AG04450 (cell line): ENCODE results near the gene OLFML2B. TPM values are rescaled to one million over a fixed set of nuclear protein-coding genes. Genes with fewer than 3 reads are reported as not detected.

Experiments
- CTCF ChIA-PET: fragments of 300-600, 350-600 bp; formaldehyde crosslinking; extraction: SDS; loops from one replicate; lab custom pipeline; 2022; ENCODE audit warnings: antibody characterized with exemption, inconsistent platforms; lab: Charles Lee
- POLR2A ChIA-PET: fragments of 350-600 bp; formaldehyde crosslinking; extraction: SDS; loops from one replicate; lab custom pipeline; 2021; ENCODE audit warnings: antibody characterized with exemption, inconsistent platforms; lab: Yijun Ruan, JAX
- DNase-seq: peaks from one replicate; pipeline ENCODE4 v3.0.0-alpha.2; 2011; ENCODE audit warnings: low read depth, low spot score
- H3K27ac ChIP-seq: one replicate; pipeline ENCODE4 v1.5.1; 2012; ENCODE audit warnings: low read depth, low read length, control low read depth
- H3K27me3 ChIP-seq: one replicate; pipeline ENCODE4 v1.6.0; 2012; ENCODE audit warnings: low read length; ENCODE audit not compliant: control insufficient read depth, insufficient read depth
- H3K4me3 ChIP-seq: 2 replicates; pipeline ENCODE4 v1.5.1; 2011; ENCODE audit warnings: mild to moderate bottlenecking, low read depth, low read length, control low read depth
- H3K9me3 ChIP-seq: 2 replicates; pipeline ENCODE4 v1.5.1; 2012; ENCODE audit warnings: low read length; ENCODE audit not compliant: control insufficient read depth, insufficient read depth
- polyA plus RNA-seq: library from polyadenylated mRNA; depleted of rRNA; stranded (reverse); fragments of >200 nt; gene quantifications from 2 replicates; pipeline ENCODE4 v1.2.3, GENCODE V29; 2011
- TF ChIP-seq, protein P1 (sequence below): IDR thresholded peaks from 2 replicates; pipeline ENCODE4 v1.5.1; 2011; ENCODE audit warnings: low read depth, low read length, control low read depth, inconsistent platforms

Gene OLFML2B
- polyA plus RNA-seq, 1 experiment, result 0.68 TPM

DNA sequence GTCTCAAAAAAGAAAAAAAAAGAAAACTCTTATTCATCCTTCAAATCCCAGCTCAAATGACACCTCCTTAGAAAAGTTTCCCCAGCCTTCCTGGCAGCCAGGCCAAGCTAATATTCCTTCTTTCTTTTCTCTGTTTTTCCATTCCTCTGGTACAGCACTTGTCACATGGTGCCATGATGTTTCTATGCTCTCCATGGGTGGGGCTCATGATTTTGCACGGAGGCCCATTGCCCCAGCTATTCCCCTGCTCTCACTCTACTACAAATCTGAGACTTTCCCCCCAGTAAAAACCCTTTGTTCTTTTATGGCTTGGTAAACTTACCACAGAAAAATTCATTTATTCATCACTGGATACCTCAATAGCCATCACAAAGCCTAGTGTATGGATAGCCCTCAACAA is 26.5 kb downstream of the OLFML2B start:
- no peak for DNase-seq
- Histone ChIP-seq H3K9me3 (no peaks in the 10 kb centered on the region; the same call in 1 of the 2 replicates), H3K27me3 (peaks cover 5% of the 10 kb centered on the region), H3K27ac (no peak overlapping the region), H3K4me3 (no peak overlapping the region)
- ChIA-PET POLR2A (interaction anchor here (0.6 kb wide), 1 partner anchor 115 kb away, joined by 3 read pairs; no protein-coding TSS in a partner anchor), CTCF (no interaction called here)
- TF ChIP-seq, protein P1, sequence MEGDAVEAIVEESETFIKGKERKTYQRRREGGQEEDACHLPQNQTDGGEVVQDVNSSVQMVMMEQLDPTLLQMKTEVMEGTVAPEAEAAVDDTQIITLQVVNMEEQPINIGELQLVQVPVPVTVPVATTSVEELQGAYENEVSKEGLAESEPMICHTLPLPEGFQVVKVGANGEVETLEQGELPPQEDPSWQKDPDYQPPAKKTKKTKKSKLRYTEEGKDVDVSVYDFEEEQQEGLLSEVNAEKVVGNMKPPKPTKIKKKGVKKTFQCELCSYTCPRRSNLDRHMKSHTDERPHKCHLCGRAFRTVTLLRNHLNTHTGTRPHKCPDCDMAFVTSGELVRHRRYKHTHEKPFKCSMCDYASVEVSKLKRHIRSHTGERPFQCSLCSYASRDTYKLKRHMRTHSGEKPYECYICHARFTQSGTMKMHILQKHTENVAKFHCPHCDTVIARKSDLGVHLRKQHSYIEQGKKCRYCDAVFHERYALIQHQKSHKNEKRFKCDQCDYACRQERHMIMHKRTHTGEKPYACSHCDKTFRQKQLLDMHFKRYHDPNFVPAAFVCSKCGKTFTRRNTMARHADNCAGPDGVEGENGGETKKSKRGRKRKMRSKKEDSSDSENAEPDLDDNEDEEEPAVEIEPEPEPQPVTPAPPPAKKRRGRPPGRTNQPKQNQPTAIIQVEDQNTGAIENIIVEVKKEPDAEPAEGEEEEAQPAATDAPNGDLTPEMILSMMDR, result no peak

DNA sequence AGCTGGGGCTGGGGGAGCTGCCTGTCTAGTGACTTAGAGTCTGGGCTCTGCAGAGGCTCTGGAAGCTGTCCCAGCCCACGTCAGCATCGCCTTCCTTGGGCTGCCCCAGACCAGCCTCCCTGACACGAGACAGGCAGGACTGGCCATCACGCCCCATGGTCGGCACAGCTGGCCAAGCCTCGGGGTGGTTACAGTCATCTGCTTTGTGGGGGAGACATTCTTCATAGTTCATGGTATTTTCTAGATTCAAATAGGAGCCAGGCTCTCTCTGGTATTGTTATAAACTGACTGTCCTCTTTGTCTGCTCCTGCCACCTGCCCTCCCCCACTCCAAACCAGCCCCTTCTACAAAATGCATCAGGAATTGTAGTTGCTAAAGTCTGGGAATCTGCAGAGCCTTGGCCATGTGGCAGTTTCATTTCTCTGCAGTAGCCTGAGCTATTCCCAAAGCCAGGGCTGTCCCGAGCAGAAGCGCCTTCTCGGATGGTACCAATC is 29.4 kb downstream of the OLFML2B start:
- H3K4me3 ChIP-seq, result no peak overlapping the region
- POLR2A ChIA-PET, result no interaction called here
- CTCF ChIA-PET, result interaction anchor here (0.9 to 1.5 kb wide), 2 partner anchors 43 to 201 kb away, joined by 3 to 5 read pairs; no protein-coding TSS in a partner anchor
- no peaks in the 10 kb centered on the region; the same call in 1 of the 2 replicates for H3K9me3 ChIP-seq
- TF ChIP-seq, protein P1, result no peak
- H3K27ac ChIP-seq, result no peak overlapping the region
- no peak for DNase-seq
- peaks cover 5% of the 10 kb centered on the region for H3K27me3 ChIP-seq

DNA sequence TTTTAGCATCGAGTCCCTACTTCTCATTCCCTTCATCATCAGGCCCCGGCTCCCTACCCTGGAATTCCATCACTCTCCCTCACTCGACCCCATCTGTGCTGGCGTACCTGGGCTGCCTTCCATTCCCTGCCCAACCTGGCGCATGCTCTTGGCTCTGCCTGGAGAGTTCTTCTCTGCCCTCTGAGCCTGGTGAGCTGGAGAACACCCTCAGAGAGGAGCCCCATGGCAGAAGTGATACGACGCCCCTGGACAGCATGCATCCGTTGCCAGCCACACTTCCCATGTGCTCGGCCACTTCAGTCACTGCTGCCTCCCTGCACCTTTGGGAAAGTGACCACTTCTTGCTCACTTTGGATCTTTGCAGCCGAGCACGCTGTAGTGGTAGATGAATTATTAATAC is 30.1 kb downstream of the OLFML2B start:
- Histone ChIP-seq H3K4me3 (no peak overlapping the region), H3K27ac (no peak overlapping the region), H3K27me3 (peaks cover 5% of the 10 kb centered on the region), H3K9me3 (no peaks in the 10 kb centered on the region)
- no peak for DNase-seq
- CTCF ChIA-PET, result interaction anchor here (1.5 kb wide), 1 partner anchor 201 kb away, joined by 5 read pairs; no protein-coding TSS in a partner anchor
- TF ChIP-seq, protein P1, result no peak
- POLR2A ChIA-PET, result no interaction called here

DNA sequence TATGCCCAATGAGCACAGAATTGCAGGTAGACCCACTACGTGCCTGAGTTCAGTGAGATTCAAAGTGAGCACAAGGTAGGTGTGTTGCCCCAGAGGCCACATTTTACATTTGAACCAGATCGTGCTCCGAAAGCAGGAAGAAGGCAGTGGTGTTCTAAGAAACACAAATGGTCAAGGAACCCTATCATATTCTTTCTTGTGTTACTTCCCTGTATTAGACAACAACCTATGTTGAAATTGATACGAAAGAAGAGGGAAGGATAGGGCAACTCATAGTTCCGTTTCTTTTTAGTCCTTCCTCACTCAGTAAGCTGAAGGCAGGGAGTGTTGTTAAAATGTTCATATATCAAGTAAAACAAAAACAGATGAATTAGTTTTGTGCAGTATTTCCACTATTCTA is 33.9 kb downstream of the OLFML2B start:
- H3K27ac ChIP-seq, result no peak overlapping the region
- ChIA-PET POLR2A (no interaction called here), CTCF (no interaction called here)
- DNase-seq, result no peak
- TF ChIP-seq, protein P1, result no peak
- peaks cover 16% of the 10 kb centered on the region for H3K9me3 ChIP-seq
- no peaks in the 10 kb centered on the region for H3K27me3 ChIP-seq
- H3K4me3 ChIP-seq, result no peak overlapping the region

DNA sequence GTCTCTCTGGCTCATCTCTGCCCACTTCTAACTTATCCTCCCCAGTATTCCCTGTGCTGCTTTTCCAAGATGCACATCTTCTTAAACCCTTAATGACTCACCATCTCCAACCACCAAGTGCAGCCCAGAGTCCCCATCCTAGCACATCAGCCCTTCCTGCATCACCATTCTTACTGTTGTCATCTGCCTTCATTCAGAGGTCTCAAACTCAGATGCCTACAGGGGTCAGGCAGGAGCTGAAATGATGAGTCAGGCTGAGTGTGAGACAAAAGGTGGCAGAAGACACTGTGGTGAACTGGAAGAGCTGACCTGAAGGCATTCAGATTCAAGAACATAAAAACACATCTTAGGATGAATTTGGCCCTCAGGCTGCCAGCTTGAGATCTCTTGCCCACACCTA is 34.6 kb downstream of the OLFML2B start:
- H3K4me3 ChIP-seq, result no peak overlapping the region
- H3K27me3 ChIP-seq, result peaks cover 1% of the 10 kb centered on the region
- H3K27ac ChIP-seq, result no peak overlapping the region
- TF ChIP-seq, protein P1, result no peak
- no peak for DNase-seq
- H3K9me3 ChIP-seq, result peaks cover 16% of the 10 kb centered on the region
- CTCF ChIA-PET, result no interaction called here
- POLR2A ChIA-PET, result no interaction called here
